Measurements from ENCODE around the gene GALNT3.

GALNT3 gene

DNA sequence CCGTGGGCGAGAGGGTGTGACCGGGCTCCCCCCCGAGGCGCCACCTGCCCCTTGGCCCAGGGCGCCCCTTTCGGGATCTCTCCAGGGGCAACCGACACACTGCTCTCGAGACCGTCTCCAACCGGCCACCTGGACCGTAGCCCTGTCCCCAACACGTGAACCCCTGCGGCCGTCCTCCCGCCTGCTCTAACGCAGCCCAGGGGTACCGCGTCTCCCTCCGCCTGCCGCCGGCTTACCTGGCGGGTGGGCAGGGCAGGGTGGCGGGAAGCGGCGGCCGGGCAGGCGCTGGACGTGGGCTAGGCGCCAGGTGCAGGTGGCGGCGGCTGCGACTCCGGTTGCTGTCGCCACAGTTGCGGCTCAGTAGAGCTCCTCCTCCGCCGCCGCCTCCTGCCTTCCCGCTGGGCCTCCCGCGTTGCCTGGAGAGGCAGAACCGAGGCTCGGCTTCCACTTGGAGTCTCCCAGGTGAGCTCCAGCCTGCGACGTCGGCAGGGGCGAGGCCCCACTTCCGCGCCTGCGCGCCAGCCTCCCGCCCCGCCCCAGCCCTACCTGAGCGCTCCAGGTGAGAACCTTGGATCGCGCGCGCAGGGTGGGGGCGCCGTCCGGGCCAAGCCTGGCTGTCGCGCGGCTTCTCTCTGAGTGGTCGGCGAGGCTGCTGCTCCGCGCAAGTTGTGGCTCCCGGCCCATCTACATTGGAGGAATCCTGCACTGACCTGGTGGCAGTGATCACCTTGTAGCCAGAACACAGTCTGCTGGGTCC lies at the start of gene GALNT3:
Gene GALNT3, minus strand, starts transcription at position 469 of the 757 bp plus-strand sequence. CDS start 23,547 bp downstream, outside the sequence.
- peak; percentile 40 for DNase-seq

DNA sequence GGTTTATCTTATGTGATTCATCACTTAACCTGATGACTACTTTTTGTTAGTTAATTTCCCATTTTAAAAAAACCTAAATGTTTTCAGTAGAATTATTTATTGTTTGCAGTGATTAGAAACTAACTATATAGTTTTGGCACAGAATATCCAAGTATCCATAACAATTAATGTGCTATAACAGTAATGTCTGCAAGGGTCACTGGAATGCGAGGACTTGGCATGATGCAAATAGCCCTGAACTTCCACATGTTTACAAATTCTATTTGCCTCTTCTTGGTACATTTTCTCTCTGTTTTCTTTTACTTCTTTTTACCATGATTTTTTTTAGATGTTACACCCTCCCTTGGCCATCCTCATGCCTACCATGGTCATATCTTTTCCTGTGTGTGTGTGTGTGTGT lies 49.3 kb upstream of the GALNT3 start:
- DNase-seq = no peak

DNA sequence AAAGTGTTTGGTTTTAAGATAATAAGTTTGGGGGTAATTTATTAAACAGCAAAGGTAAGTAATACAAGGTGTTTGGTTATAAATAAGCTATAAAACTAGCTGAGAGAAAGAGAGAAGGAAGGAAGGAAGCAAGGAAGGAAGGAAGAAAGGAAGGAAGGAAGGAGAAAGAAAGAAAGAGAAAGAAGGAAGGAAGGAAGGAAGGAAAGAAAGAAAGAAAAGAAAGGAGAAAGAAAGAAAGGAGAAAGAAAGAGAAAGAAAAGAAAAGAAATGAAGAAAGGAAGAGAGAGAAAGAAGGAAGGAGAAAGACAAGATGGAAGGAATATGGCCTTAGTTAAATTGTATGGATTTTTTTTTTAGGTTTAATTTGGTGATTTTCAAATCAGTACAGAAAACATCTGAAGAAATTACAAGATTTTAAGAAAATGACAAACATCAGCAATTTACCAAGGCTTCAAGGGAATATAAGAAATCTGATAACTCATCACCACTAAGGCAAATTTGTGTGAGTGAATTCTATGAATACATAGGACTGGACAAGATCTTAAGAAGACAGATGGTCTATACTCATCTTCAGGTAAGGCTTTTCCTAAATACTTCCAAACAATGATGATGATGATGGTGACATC lies 46.4 kb upstream of the GALNT3 start:
- no peak for DNase-seq

DNA sequence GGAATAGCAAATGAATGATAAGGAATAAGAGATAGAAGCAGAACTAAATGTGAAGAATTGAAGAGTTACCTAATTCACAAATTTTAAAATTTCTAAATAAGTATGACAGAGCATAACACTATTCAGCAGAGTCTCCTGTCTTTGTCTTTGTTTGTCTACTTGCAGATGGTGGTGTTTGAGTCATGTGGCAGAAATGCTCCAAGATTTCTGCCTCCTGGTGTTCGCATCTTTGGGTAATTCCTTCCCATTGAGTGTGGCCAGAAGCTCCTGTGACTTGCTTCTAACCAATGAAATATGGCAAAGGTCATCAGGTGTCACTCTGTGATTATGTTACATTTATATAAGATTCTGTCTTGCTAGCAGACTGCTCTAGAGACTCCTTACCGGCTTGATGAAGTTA lies 45.6 kb upstream of the GALNT3 start:
- no peak for DNase-seq

DNA sequence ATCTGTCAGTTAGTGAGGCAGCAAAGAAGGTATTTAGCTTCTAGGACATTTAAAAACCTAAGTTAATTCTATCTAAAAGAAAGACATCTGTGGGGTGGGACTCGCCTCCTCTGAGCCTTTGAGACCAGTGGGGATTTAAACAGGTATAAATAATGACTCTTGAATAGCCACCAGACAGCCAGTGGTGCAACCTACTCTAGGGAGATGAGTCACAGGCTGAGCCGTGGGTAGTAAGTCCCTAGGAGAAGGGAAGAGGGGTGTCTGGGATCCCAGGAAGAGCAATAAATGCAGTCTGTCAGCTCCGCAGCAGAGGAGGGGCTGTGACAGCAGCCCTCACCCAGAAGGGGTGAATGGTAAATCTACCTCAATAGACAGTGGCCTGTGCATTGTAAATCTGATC lies 43.1 kb upstream of the GALNT3 start:
- DNase-seq = no peak

DNA sequence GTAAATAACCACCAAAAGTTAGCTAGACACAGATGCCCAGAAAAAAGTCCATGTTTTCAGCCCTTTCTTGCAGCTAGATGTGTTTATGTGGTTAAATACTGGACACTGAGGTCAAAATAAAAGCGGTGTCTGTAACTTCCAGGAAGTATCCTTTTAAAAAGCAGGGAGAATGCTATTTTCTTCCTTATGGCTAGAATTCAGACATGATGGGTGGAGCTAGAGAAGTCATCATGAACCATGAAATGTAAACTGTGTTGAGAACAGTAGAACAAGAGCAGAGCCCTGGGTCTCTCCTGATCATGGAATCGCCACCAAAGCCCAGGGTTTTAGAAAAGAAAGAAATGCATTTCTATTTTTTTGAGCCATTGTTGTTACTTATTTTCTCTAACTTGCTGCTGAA lies 41.3 kb upstream of the GALNT3 start:
- no peak for DNase-seq

DNA sequence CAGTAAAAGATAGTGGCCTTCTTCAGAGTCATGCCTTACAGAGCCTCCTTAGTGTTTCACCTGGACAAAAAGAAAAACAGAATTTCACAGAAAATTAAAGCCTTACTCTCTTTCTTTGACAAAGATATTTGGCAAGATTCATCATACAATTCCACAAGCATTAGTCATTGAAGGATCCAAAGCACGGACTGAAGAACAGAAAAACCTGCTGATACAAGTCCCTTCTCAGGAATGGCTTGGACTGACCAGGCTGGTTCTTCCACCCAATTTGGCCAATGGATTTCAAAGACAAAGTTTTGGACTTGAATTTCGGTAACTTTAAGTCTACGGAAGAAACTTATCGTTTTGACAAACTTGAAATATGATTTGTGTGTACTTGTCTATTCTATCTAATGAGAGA lies 39.1 kb upstream of the GALNT3 start:
- no peak for DNase-seq

DNA sequence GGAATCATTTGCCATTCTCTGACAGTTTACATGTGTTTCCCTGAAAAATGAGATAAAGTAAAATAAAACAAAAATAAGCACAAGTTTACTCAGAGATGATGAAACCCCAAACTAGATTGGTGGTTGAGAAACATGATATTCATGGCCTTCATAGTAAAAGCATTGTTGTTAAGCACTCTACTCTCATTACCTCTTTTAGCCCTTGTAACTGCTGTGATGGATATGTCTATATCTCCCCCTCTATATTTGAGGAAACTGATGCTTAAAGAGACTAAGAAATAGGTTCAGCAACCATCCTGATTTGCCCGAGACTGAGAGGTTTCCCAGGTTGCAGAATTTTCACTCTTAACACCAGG lies 33.9 kb upstream of the GALNT3 start:
- no peak for DNase-seq

DNA sequence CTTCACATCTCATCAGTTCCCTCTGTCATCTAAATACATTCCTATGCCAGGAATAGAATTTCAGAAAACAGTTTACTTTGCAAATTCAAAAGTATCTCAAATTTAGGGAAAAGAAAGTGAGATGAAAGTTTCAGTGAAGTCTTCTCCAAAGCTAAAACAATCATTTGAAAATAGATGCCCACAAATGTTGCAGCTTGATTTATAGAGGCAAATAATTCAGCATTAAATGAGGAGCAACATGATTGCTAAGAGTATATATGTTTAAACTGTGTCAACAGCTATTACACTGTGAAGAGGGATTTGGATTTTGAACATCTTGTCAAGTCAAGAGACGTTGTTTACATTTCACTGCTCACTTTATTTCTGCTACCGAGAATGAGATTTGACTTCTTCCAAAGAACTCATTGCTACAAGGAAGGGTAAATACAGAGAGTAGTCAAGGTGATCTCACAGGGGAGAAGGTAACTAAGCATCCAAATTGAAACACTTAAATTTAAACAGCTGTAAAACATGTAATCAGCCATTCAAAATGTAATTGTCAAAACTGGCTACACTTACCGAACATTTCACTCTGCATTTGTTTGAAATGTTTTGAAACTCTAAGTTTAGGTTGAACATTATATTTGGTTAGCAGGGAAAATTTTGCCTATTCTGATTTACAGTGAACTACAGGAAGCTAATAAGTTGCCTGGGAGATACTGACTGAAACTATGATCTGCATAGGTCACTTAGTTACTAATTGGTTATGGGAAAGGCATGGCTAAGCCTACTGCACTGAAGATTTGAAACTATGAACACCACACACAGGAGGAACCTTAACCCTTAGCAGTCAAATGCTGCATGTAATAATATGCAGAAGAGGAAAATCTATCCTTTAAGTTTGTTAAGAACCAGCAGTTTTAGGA lies 33.2 kb upstream of the GALNT3 start:
- DNase-seq = no peak

DNA sequence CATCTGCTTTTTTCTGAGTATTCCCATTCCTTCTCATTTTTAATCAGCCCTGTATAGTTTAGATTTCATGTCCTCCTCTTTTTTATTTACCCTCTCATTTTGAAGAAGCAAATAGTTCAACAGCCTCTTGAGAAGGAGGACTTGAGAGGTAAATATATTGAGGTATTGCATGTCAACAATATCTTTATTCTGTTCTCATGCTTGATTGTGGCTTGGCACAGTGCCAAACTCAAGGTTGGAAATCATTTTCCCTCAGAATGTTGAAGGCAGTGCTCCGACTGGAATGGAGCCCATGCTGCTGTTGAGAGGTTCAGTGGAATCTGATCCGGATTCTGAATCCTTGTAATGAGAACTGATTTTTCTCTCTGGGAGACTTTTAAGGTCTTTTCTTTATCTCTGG lies 31.0 kb upstream of the GALNT3 start:
- no peak for DNase-seq

DNA sequence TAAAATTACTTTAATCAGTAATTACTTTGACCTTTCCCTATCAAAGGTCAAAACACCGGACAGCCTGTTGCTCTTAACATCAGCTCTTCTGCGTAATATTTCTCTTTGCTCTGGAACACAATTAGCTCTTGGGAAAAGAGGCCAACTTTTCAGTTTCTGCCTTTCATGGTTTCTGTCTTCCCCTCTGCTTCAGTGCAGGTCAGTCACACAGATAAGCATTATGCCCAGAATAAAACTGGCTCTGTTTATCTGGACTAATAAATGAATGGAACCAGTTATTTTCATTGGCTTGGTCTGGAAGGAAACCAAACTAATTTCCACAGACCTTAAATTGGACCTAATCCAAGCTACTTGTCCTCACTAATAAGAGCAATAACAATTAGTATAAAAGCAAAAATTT lies 26.2 kb upstream of the GALNT3 start:
- DNase-seq = no peak

DNA sequence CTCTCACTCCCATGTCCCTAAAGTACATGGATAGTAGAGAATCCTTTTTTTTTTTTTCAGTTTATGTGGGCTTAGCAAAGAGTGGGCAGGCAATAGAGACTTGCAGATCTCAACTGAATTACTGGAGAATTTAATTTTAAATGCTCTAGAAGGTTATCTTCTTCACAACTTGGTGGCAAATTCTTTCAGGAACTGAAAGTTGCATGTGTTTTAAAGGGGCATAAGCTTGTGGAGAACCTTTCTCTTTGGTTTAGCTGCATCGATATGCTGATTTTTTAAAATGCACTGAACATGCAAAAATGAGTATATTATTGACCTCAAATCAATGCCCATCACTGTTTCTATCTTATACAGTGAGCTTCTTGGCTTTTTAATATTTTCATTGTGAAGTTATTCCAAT lies 24.9 kb upstream of the GALNT3 start:
- DNase-seq = no peak

DNA sequence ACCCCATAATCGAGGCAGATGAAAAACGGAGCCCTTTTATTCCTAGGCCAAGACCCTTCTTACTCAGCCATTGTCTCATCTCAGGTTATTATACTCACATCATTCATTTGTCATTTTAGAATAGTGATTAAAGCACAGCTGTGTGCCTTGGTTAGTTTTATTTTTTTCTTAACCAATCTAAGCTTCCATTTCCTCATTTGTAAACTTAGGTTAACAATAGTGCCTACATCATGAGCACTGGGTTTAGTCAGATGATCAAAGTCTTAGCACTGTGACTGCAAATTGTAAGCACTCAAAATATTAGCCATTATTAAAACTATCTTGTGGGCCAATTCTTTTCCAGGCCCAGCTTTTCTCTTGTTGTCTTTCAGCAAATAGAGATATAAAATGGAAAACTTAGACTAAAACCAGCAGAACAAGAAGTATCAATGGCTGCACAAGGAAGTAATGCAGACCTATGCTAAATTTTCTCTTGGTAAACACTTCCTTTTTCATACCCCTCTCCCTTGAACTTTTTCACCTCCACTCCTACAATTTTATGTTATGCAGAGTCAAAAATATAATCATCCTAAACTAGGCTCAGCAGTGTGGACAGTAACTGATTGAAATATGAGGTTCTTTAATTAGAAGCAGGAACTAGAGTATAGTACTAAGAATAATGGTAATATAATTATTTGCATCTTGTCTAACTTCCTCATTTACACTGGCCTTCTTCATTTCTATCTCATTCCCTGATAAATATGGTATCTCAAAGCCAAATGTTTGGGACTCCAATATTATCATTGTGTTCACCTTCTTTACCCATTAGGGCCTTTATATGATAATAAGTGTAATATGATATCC lies 21.5 kb upstream of the GALNT3 start:
- DNase-seq = no peak

DNA sequence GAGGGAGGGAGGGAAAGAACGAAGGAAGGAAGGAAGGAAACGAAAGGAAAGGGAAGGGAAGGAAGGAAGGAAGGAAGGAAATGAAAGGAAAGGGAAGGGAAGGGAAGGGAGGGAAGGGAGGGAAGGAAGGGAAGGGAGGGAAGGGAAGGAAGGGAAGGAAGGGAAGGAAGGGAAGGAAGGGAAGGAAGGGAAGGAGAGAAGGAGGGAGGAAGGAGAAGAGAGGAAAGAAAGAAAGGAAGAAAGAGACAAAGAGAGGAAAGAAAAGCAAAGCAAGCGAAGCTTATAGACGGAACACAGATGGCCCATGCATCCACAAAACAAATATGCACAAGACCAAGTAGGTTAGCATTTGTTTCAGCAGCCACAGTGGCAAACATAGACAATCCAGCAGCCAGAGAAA lies 20.4 kb upstream of the GALNT3 start:
- no peak for DNase-seq

DNA sequence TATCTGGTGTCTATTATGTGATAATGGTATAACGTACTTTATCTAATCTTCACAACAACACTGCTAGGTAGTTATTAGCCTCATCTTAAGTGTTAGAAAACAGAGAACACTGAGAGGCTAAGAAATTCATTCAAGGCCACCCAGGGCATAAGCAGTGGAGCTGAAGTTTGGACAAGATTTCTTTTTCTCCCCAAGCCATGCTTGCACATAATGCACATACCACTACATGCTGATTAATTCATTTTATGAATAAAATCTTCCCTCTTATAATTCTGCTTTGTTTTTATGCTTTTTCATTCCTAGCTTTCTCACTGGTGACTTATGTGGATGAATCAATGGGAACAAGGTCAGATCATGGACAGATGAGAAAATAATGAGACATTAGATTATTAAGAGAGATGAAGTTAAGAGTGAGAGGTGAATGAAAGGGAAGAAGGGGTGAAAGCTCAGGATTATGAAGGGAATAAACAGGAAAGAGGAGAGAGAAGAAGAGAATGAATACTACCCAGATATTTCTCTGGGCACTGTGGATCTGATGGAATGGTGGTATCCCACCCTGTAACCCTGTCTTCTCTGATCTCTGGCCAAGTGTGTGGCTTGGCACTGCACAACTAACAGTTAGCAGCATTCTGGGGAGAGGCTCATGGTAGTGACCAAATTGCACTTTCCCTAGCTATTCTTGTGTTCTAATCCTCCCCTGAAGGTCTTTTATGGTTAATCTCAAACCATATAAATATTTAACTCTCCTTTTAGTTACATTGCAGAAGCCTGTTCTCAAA lies 17.7 kb upstream of the GALNT3 start:
- DNase-seq = no peak

DNA sequence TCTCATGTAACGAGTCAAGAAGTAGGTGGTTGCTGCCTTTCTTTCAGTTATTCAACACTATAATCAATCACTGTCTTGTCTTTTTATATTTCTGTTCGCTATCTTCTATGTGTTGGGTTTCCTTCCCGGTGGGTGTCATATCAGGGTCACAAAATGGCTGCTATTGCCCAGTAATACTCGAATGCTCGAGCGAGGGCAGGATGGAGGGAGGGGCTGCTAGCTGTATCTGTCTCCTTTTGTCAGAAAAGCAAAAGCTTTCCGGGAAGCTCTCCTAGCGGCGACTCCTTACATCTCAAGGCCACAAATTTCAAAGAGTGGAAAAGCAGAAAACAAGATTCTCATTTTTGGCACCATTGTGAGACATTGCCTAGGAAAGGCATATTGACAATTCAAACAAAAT lies 16.4 kb upstream of the GALNT3 start:
- no peak for DNase-seq

DNA sequence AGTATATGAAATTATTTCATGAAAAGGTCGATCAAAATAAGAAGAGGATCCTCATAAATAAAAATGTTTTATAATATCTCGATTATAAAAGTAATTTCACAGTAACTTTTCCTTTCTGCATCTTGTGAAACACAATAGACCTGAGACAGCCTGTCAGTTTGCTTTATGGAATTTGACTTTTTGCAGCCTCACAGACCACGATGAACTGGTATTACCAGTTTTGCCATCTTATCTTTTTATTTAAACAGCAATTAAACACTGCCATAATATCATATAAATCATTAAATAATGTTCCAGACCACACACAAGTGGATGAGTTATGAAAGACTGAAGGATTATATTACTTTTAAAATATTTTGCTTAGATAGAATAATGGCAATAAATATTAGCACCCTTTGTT lies 10.7 kb upstream of the GALNT3 start:
- DNase-seq = no peak

DNA sequence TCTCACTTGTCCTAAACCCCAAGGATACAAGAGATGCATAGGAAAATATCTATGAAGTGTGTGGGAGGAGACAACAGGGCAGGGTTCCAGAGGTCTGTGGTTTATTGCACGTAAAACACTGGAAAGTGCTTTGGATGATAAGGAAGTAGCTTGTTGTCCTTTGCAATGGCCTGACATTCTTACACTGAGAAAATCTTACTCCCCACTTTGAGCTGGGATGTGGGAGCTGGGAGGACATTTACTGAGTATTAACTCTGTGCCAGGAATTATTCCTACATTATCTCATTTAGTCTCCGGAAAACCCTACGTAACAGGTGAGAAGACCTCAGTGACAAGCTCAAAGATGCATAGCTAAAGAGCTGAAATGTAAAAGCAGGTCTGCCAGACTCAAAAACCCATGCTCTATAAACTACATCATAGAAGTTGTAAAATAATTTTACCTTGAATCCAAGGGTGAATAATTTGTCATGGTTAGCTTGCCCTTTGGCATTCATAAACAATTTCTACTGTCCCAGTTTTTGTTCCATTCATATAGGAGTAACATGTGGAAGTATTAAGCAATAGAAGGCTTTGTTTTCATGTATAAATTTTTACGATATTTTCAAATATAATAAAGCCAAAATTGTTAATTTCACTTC lies 9.2 kb upstream of the GALNT3 start:
- peak; percentile 44 for DNase-seq

DNA sequence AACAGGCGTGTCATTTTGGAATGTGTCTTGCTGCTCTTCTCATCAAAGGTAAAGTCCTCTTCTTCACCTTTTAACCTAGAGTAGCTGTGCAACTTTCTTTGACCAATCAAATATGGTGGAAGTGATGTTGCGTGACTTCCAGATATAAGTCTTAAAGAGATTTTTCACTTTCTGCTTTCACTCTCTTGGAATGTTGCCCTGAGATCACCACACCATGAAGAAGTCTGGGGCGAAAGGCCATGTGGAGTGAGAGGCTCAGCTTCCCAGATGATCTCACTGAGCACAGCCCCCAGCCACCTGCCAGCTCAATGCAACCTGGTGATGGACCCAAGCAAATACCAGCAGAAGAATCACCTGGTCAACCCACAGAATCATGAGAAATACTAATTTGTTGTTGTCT lies 7.1 kb upstream of the GALNT3 start:
- DNase-seq = no peak

DNA sequence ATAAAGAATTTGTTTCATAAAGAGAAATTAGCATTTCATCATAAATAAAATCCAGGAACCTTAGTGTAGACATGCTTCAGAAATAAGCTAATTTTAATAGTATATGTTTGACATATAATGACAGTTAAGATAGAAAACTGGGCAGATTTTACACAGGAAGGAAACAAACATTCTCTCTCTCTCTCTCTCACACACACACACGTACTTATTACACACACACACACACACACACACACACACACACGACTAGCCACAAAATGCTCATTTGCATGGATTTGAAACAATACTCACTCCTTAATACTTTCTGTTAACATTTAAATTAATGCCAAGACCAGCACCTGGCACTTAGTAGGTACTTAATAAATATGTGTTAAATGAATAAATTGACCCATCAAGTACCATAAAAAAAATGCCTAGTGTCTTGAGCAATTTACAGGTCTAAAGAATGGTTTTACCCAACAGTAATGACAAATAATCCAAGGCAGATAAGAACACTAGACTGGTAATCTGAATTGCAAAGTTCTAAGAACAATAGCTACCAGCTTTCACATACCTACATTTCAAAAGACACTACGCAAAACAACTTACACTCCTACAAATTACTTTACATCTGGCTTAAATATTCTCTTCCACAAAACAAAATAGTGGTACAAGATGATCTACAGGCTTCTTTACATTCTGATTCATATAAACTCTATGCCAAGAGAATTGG lies 2.9 kb upstream of the GALNT3 start:
- peak; percentile 6 for DNase-seq

DNA sequence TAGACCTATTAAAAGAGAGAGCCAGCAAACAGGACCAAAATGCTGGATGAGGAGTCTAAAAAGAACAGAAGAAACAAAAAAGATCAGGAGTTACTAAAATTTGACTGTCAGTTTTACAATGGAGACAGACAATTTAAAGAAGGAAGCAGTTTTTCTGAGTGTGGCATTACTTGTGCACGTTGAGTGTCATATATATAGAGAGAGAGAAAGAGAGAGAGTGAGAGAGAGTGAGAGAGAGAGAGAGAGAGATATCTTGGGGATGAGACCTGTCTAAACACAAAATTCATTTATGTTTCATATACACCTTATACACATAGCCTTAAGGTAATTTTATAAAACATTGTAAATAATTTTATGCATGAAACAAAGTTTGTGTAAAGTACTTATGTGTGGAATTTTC lies 2.1 kb upstream of the GALNT3 start:
- DNase-seq = peak; percentile 12

All from hematopoietic multipotent progenitor cell treated with erythropoietin and hydrocortisone succinate and interleukin-3 and kit ligand, for 4 days (in vitro differentiated cells).